Measurements from ENCODE around the gene SMOC2. TPM values are rescaled to one million over a fixed set of nuclear protein-coding genes. Genes with fewer than 3 reads are reported as not detected.

Gene SMOC2
- total RNA-seq, 1 donor from 2014 or later = 12.6 TPM

DNA sequence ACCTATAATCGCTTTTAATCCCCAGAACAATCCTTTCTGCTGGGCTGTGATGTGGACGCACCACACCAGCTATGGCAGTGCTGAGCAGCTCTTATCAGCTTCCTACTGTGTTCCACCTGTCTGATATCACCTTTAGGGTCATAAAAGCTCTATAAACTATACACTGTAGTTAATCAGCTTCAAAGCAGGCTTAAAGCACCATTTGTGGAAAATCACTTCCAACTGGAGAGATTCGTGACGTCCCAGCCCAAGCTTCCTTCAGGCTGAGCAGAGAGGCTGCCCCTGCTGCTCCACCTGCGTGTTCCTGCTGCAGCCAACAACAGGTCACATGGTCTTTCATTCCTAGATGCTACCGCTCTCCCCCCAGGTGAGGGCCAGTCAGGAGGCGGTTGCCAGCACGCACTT is 156.5 kb downstream of the SMOC2 start:
- Histone ChIP-seq H3K4me3 (no peak overlapping the region), H3K4me1 (no peaks in the 10 kb centered on the region), H3K9me3 (no peaks in the 10 kb centered on the region), H3K27ac (no peak overlapping the region), H3K27me3 (ENCODE audit: low read depth) (no peaks in the 10 kb centered on the region), H3K36me3 (no peaks in the 10 kb centered on the region)
- DNase-seq (no peak), ATAC-seq (no peak)
- intact Hi-C loops (cut with DNase I) = no loop called here
- TF ChIP-seq CTCF (IDR thresholded peaks at IDR 0.05) = no peak

DNA sequence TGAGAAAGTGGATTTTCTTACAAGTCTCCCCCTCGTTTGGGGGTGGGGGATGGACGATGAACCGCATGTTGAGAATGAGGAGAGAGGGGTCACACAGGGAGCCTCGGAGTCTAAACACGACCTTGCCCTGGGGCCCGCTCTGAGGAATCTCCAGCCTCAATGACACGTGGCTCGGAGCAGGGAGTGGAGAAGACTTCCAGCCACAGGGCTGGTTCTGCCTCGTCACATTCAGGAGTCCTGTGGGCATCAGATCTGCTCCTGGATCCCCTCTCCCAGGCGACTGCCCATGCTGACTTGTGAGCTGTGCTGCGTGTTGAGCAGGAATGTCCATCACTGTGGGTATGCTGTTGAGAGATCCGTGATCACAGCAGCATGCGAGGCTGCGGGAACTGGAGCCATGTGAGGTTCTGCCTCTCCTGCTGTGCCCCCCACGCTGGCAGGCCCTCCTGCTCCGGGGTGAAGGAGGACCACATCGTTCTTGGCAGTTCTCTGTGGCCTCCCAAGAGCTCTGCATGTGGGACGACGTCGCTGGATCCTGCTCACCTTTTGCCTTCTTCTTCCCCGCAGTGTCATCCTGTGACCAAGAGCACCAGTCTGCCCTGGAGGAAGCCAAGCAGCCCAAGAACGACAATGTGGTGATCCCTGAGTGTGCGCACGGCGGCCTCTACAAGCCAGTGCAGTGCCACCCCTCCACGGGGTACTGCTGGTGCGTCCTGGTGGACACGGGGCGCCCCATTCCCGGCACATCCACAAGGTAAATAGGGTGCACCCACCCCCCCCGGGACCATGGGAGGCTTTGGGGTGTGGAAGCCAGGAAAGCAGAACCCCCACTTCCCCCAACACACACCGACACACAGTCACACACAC is 157.5 kb downstream of the SMOC2 start:
- Histone ChIP-seq H3K27ac (no peak overlapping the region), H3K27me3 (ENCODE audit: low read depth) (no peaks in the 10 kb centered on the region), H3K9me3 (no peaks in the 10 kb centered on the region), H3K36me3 (no peaks in the 10 kb centered on the region), H3K4me3 (no peak overlapping the region), H3K4me1 (no peaks in the 10 kb centered on the region)
- ATAC-seq = peak in 1 of 2 donors; percentile 10
- no peak for DNase-seq
- intact Hi-C loops (cut with DNase I) = no loop called here
- TF ChIP-seq CTCF (IDR thresholded peaks at IDR 0.05) = no peak

GRCh38 chr6:168599118-168599494 is 158.1 kb downstream of the SMOC2 start:
- ATAC-seq = peak in 1 of 2 donors; percentile 26
- H3K36me3 ChIP-seq = no peaks in the 10 kb centered on the region
- H3K27me3 ChIP-seq (ENCODE audit: low read depth) = no peaks in the 10 kb centered on the region
- H3K27ac ChIP-seq = no peak overlapping the region
- intact Hi-C loops (cut with DNase I) = no loop called here
- no peaks in the 10 kb centered on the region for H3K9me3 ChIP-seq
- DNase-seq = no peak
- H3K4me3 ChIP-seq = no peak overlapping the region
- no peaks in the 10 kb centered on the region for H3K4me1 ChIP-seq
- TF ChIP-seq CTCF (IDR thresholded peaks at IDR 0.05) = no peak

DNA sequence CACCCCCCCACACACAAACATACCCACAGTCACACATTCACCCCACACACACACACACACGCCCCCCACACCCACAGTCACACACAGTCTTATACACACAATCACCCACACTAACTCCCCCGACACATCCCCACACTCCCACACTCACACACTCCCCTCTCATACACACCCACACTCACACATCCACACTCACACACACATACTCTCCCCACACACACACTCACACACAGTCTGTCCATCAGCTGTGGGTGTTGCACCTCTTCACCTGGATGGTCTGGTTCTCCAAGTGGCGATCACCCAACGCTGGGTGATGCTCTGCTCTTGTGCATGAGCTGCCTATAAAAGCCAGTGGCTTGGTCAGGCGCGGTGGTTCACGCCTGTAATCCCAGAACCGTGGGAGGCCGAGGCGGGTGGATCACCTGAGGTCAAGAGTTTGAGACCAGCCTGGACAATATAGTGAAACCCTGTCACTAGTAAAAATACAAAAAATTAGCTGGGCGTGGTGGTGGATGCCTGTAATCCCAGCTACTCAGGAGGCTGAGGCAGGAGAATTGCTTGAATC is 158.9 kb downstream of the SMOC2 start:
- Histone ChIP-seq H3K4me3 (no peak overlapping the region), H3K36me3 (no peaks in the 10 kb centered on the region), H3K9me3 (no peaks in the 10 kb centered on the region), H3K4me1 (no peaks in the 10 kb centered on the region), H3K27me3 (ENCODE audit: low read depth) (no peaks in the 10 kb centered on the region), H3K27ac (no peak overlapping the region)
- ATAC-seq (no peak), DNase-seq (no peak)
- intact Hi-C loops (cut with DNase I) = no loop called here
- TF ChIP-seq CTCF (IDR thresholded peaks at IDR 0.05) = no peak

DNA sequence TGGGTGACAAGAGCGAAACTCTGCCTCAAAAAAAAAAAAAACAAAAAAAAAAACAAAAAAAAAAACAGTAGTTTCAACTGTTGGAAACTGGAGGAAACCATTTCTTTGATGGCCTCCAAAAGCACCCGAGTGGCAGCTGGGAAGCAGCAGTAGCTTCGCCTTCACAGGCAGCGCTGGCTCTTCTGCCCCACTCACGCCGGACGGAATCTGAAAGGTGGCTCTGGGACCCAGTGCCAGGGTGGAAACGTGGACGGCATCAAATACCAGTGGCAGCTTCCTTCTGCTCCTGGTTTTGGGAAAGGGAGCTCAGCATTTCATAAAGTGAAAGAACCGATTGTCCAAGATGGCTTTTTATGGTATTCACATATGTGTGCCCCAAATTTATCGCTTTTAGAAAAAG is 159.4 kb downstream of the SMOC2 start:
- Histone ChIP-seq H3K27me3 (ENCODE audit: low read depth) (no peaks in the 10 kb centered on the region), H3K36me3 (no peaks in the 10 kb centered on the region), H3K9me3 (no peaks in the 10 kb centered on the region), H3K27ac (no peak overlapping the region), H3K4me3 (no peak overlapping the region), H3K4me1 (no peaks in the 10 kb centered on the region)
- ATAC-seq (no peak), DNase-seq (no peak)
- TF ChIP-seq CTCF (IDR thresholded peaks at IDR 0.05) = no peak
- intact Hi-C loops (cut with DNase I) = no loop called here

Measured in lower lobe of right lung (tissue), 2 donors.